Naive thymus-derived CD4-positive, alpha-beta T cell (primary cell): ENCODE data around the gene CDH23. TPM values are rescaled to one million over a fixed set of nuclear protein-coding genes. Genes with fewer than 3 reads are reported as not detected.

Experiments used
- ATAC-seq: fragments of 150-1000 bp; cut with Tn5 transposase; 2 replicates; pipeline ENCODE4 v1.10.0; 2021; ENCODE audit warnings: mild to moderate bottlenecking, moderate library complexity
- CTCF ChIA-PET: fragments of 350-600 bp; sonication (Branson Sonifier 250); formaldehyde crosslinking; loops from one replicate; lab custom pipeline; 2021; ENCODE audit warnings: antibody characterized with exemption; lab: Charles Lee
- POLR2A ChIA-PET: fragments of 350-600 bp; sonication (Branson Sonifier 250); formaldehyde crosslinking; loops from one replicate; lab custom pipeline; 2021; ENCODE audit warnings: antibody characterized with exemption, inconsistent platforms; lab: Charles Lee
- DNase-seq, 9 donors: peaks; one replicate each; pipeline versions ENCODE4 v3.0.0 to v3.0.0-alpha.2; 2020 to 2022; ENCODE audit warnings: mixed read lengths in 1 of 9
- H3K27ac ChIP-seq: one replicate; pipeline ENCODE4 v1.7.0; 2013; ENCODE audit warnings: mild to moderate bottlenecking, low read depth, low read length, moderate library complexity
- H3K27me3 ChIP-seq, 2 donors: one replicate each; pipeline ENCODE4 v1.7.0; 2013; ENCODE audit warnings: low read length in 2 of 2, mild to moderate bottlenecking in 2 of 2, moderate library complexity in 2 of 2; ENCODE audit not compliant: control insufficient read depth in 2 of 2, insufficient read depth in 2 of 2
- H3K36me3 ChIP-seq, 3 experiments: 1 replicate in 2 of 3; 2 replicates in 1 of 3; pipeline ENCODE4 v1.7.0; 2013; ENCODE audit warnings: low read length in 3 of 3, mild to moderate bottlenecking in 3 of 3, moderate library complexity in 1 of 3; ENCODE audit not compliant: insufficient read depth in 3 of 3, control insufficient read depth in 2 of 3
- H3K4me1 ChIP-seq, 2 donors: one replicate each; pipeline ENCODE4 v1.7.0; 2013; ENCODE audit warnings: low read length in 2 of 2, mild to moderate bottlenecking in 2 of 2, moderate library complexity in 1 of 2; ENCODE audit not compliant: control insufficient read depth in 2 of 2, insufficient read depth in 2 of 2
- H3K4me3 ChIP-seq: 2 replicates; pipeline ENCODE4 v1.7.0; 2013; ENCODE audit warnings: mild to moderate bottlenecking, low read length
- H3K9me3 ChIP-seq, 3 experiments: 1 replicate in 2 of 3; 2 replicates in 1 of 3; pipeline ENCODE4 v1.7.0; 2013; ENCODE audit warnings: low read length in 3 of 3; ENCODE audit not compliant: control insufficient read depth in 2 of 3
- H3K27ac Mint-ChIP-seq, 9 donors: one replicate each; pipeline ENCODE4 v1.8.0; 2020 to 2022; ENCODE audit warnings: mixed read lengths in 9 of 9, mild to moderate bottlenecking in 8 of 9, moderate library complexity in 5 of 9, inconsistent platforms in 2 of 9
- H3K27me3 Mint-ChIP-seq, 5 donors: one replicate each; pipeline ENCODE4 v1.8.0; 2021 to 2022; ENCODE audit warnings: mixed read lengths in 5 of 5, mild to moderate bottlenecking in 1 of 5
- H3K36me3 Mint-ChIP-seq, 5 donors: one replicate each; pipeline ENCODE4 v1.8.0; 2020 to 2022; ENCODE audit warnings: mixed read lengths in 5 of 5, mild to moderate bottlenecking in 3 of 5, inconsistent platforms in 1 of 5
- H3K4me1 Mint-ChIP-seq, 7 donors: one replicate each; pipeline ENCODE4 v1.8.0; 2020 to 2022; ENCODE audit warnings: mixed read lengths in 7 of 7, mild to moderate bottlenecking in 3 of 7, inconsistent platforms in 1 of 7
- H3K4me3 Mint-ChIP-seq, 10 donors: one replicate each; pipeline ENCODE4 v1.8.0; 2020 to 2022; ENCODE audit warnings: mild to moderate bottlenecking in 10 of 10, mixed read lengths in 10 of 10, moderate library complexity in 6 of 10, inconsistent platforms in 2 of 10
- H3K9me3 Mint-ChIP-seq, 11 donors: one replicate each; pipeline ENCODE4 v1.8.0; 2020 to 2022; ENCODE audit warnings: mixed read lengths in 11 of 11, mild to moderate bottlenecking in 4 of 11, inconsistent platforms in 1 of 11, moderate library complexity in 1 of 11
- intact Hi-C, 2 donors: fragments of 100-400 bp; cut with micrococcal nuclease; formaldehyde crosslinking; loops; one replicate each; pipeline ENCODE4 v1.15.1; 2023
- polyA plus RNA-seq, 2 donors: library from polyadenylated mRNA; unstranded; fragments of 300-500 nt; fragmentation: Illumina TruSeq; gene quantifications; one replicate each; pipeline ENCODE4 v1.2.3, GENCODE V29; 2021
- total RNA-seq, 6 experiments: library from RNA in 5 of 6; stranded (reverse) in 5 of 6; gene quantifications; 1 replicate in 5 of 6; 2 replicates in 1 of 6; pipeline ENCODE4 v1.2.3 and lab custom pipeline; 2021 to 2026

Gene CDH23
- total and polyA plus RNA-seq, 7 experiments from 2014 or later, result 1.1 to 18.3 (median 7.9) TPM

GRCh38 chr10:71681977-71682376, 285.3 kb downstream of the CDH23 start:
- Mint-ChIP-seq H3K4me1 (peaks cover 0 to 12% (median 0%) of the 10 kb centered on the region in 7 donors), H3K4me3 (no peak overlapping the region), H3K9me3 (peaks cover 0 to 3% (median 0%) of the 10 kb centered on the region in 11 donors), H3K27ac (no peak overlapping the region), H3K27me3 (peaks cover 0 to 5% (median 0%) of the 10 kb centered on the region in 5 donors), H3K36me3 (no peaks in the 10 kb centered on the region)
- DNase-seq, result no peak
- H3K4me3 ChIP-seq, result no peak overlapping the region
- no peaks in the 10 kb centered on the region for H3K36me3 ChIP-seq
- no peak for ATAC-seq
- H3K27ac ChIP-seq, result no peak overlapping the region
- intact Hi-C loops, result no loop called here
- ChIA-PET CTCF (interaction anchor here (0.6 kb wide), 1 partner anchor 64 kb away, joined by 3 read pairs; no protein-coding TSS in a partner anchor), POLR2A (no interaction called here)
- H3K4me1 ChIP-seq, result no peaks in the 10 kb centered on the region
- H3K27me3 ChIP-seq, result no peaks in the 10 kb centered on the region
- H3K9me3 ChIP-seq, result no peaks in the 10 kb centered on the region

GRCh38 chr10:71683301-71683700, 286.6 kb downstream of the CDH23 start:
- no peak overlapping the region for H3K4me3 Mint-ChIP-seq
- peaks cover 0 to 4% (median 0%) of the 10 kb centered on the region in 5 donors for H3K36me3 Mint-ChIP-seq
- peak overlapping the region in 1 of 9 donors; percentile 37 for H3K27ac Mint-ChIP-seq
- CTCF ChIA-PET, result no interaction called here
- Histone ChIP-seq H3K4me3 (no peak overlapping the region), H3K4me1 (no peaks in the 10 kb centered on the region), H3K36me3 (no peaks in the 10 kb centered on the region), H3K27ac (no peak overlapping the region), H3K27me3 (no peaks in the 10 kb centered on the region), H3K9me3 (no peaks in the 10 kb centered on the region)
- ATAC-seq, result no peak
- intact Hi-C loops, result no loop called here
- H3K9me3 Mint-ChIP-seq, result peaks cover 0 to 6% (median 3%) of the 10 kb centered on the region in 11 donors
- POLR2A ChIA-PET, result no interaction called here
- H3K4me1 Mint-ChIP-seq, result peaks cover 0 to 14% (median 0%) of the 10 kb centered on the region in 7 donors
- no peak for DNase-seq
- peaks cover 0 to 2% (median 0%) of the 10 kb centered on the region in 5 donors for H3K27me3 Mint-ChIP-seq

- Mint-ChIP-seq H3K9me3 (peaks cover 0 to 7% (median 4%) of the 10 kb centered on the region in 11 donors), H3K36me3 (peaks cover 0 to 4% (median 0%) of the 10 kb centered on the region in 5 donors), H3K27ac (peak overlapping the region in 1 of 9 donors; percentile 14), H3K4me3 (no peak overlapping the region), H3K27me3 (peaks cover 0 to 2% (median 0%) of the 10 kb centered on the region in 5 donors), H3K4me1 (peaks cover 0 to 14% (median 0%) of the 10 kb centered on the region in 7 donors)
- no peak for DNase-seq
- intact Hi-C loops, result no loop called here
- peak; percentile 38 for ATAC-seq
- Histone ChIP-seq H3K9me3 (peaks cover 0 to 2% (median 0%) of the 10 kb centered on the region in 3 experiments), H3K4me3 (no peak overlapping the region), H3K27ac (no peak overlapping the region), H3K36me3 (no peaks in the 10 kb centered on the region), H3K27me3 (no peaks in the 10 kb centered on the region), H3K4me1 (no peaks in the 10 kb centered on the region)
- ChIA-PET CTCF (interaction anchor here (0.6 to 1.1 kb wide), 2 partner anchors 10 to 549 kb away, joined by 3 read pairs; no protein-coding TSS in a partner anchor), POLR2A (no interaction called here)
Measured at GRCh38 chr10:71684356-71685173, 287.8 kb downstream of the CDH23 start.

- no peak overlapping the region for H3K4me3 Mint-ChIP-seq
- DNase-seq, result no peak
- H3K36me3 ChIP-seq, result no peaks in the 10 kb centered on the region
- H3K27ac Mint-ChIP-seq, result peak overlapping the region in 2 of 9 donors; percentile 13 to 52
- H3K4me3 ChIP-seq, result no peak overlapping the region
- no peaks in the 10 kb centered on the region for H3K4me1 ChIP-seq
- H3K9me3 ChIP-seq, result peaks cover 0 to 2% (median 0%) of the 10 kb centered on the region in 3 experiments
- H3K36me3 Mint-ChIP-seq, result peaks cover 0 to 4% (median 0%) of the 10 kb centered on the region in 5 donors
- POLR2A ChIA-PET, result no interaction called here
- H3K27ac ChIP-seq, result no peak overlapping the region
- intact Hi-C loops, result no loop called here
- peaks cover 0 to 2% (median 0%) of the 10 kb centered on the region in 5 donors for H3K27me3 Mint-ChIP-seq
- CTCF ChIA-PET, result interaction anchor here (1.1 kb wide), 1 partner anchor 9 kb away, joined by 3 read pairs; no protein-coding TSS in a partner anchor
- no peak for ATAC-seq
- H3K9me3 Mint-ChIP-seq, result peaks cover 0 to 7% (median 4%) of the 10 kb centered on the region in 11 donors
- H3K4me1 Mint-ChIP-seq, result peaks cover 0 to 14% (median 0%) of the 10 kb centered on the region in 7 donors
- no peaks in the 10 kb centered on the region for H3K27me3 ChIP-seq
Measured at GRCh38 chr10:71685554-71686232, 289.0 kb downstream of the CDH23 start.

GRCh38 chr10:71687077-71687476, 290.4 kb downstream of the CDH23 start:
- Histone ChIP-seq H3K4me1 (no peaks in the 10 kb centered on the region), H3K4me3 (no peak overlapping the region), H3K9me3 (peaks cover 0 to 2% (median 0%) of the 10 kb centered on the region in 3 experiments), H3K36me3 (no peaks in the 10 kb centered on the region), H3K27ac (no peak overlapping the region), H3K27me3 (no peaks in the 10 kb centered on the region)
- Mint-ChIP-seq H3K27ac (peak overlapping the region in 2 of 9 donors; percentile 66 to 86), H3K9me3 (peaks cover 0 to 7% (median 4%) of the 10 kb centered on the region in 11 donors), H3K4me1 (peaks cover 0 to 12% (median 0%) of the 10 kb centered on the region in 7 donors), H3K4me3 (no peak overlapping the region), H3K36me3 (peaks cover 0 to 4% (median 4%) of the 10 kb centered on the region in 5 donors), H3K27me3 (no peaks in the 10 kb centered on the region)
- ChIA-PET POLR2A (no interaction called here), CTCF (interaction anchor here (0.8 to 1.0 kb wide), 2 partner anchors 9 to 12 kb away, joined by 3 to 4 read pairs; no protein-coding TSS in a partner anchor)
- DNase-seq, result no peak
- intact Hi-C loops, result no loop called here
- ATAC-seq, result no peak

GRCh38 chr10:71687480-71687879, 290.8 kb downstream of the CDH23 start:
- POLR2A ChIA-PET, result no interaction called here
- H3K27ac Mint-ChIP-seq, result peak overlapping the region in 4 of 9 donors; percentile 68 to 86 (median 80)
- H3K9me3 Mint-ChIP-seq, result peaks cover 0 to 7% (median 5%) of the 10 kb centered on the region in 11 donors

More at GRCh38 chr10:71687480-71687879, 290.8 kb downstream of the CDH23 start:
- no peak for ATAC-seq
- Histone ChIP-seq H3K27ac (no peak overlapping the region), H3K36me3 (no peaks in the 10 kb centered on the region), H3K4me3 (no peak overlapping the region), H3K27me3 (no peaks in the 10 kb centered on the region), H3K9me3 (peaks cover 0 to 2% (median 0%) of the 10 kb centered on the region in 3 experiments), H3K4me1 (no peaks in the 10 kb centered on the region)
- Mint-ChIP-seq H3K36me3 (peaks cover 0 to 4% (median 4%) of the 10 kb centered on the region in 5 donors), H3K4me1 (peaks cover 0 to 12% (median 0%) of the 10 kb centered on the region in 7 donors), H3K4me3 (no peak overlapping the region), H3K27me3 (no peaks in the 10 kb centered on the region)
- DNase-seq, result no peak
- intact Hi-C loops, result no loop called here
- CTCF ChIA-PET, result interaction anchor here (0.8 to 1.0 kb wide), 2 partner anchors 9 to 11 kb away, joined by 3 to 4 read pairs; no protein-coding TSS in a partner anchor
